ENCODE results near the gene DHX8.

Gene DHX8

DNA sequence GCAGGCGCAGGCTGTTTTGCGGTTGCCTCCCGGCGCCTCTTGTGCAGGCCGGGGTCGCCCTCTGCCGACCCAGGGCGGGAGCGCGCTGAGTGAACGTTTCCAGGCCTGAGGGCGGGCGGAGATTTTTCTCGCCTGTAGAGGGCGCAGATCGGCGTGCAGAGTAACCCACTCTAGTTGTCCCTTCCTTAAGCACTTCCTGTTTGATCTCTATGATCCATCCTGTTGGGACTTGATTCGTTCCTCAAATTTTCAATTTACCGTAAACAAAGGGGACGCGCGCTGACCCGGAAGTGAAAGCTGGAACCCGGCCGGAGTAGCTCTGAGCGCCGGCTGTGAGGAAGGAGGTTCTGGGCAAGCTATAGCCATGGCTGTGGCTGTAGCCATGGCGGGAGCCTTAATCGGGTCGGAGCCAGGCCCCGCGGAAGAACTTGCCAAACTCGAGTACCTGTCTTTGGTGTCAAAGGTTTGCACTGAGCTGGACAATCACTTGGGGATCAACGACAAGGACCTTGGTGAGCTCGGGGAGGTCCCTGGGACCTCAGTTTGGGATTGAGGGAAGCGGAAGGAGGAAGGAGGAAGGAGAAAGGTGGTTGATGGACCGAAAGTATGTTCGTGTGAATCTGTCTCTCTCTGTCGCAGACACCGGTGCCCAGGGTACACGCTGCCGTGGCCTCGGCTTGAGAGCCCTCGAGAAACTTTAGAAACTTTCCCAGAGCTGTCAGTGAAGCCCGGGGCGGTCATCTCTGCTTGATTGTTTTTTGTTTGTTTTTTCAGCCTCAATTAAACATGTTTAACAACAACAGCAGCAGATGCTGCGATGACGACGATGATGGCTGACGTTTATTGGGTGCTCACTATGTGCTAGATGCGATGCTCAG lies at the start of gene DHX8:
DHX8 (plus strand) TSS at position 302 of the 878 bp plus-strand sequence; CDS start at position 365, 63 bp downstream.
- peak within 1 kb of the TSS; percentile 48 for H3K4me3 ChIP-seq (ENCODE audit: severe bottlenecking)
- DNase-seq (ENCODE audit: low spot score) (peak; percentile 95), ATAC-seq (ENCODE audit: low read depth) (peak; percentile 95)
- H3K27me3 ChIP-seq (ENCODE audit: insufficient read depth, poor library complexity, severe bottlenecking) = no peaks in the 10 kb centered on the region
- TF ChIP-seq CTCF (IDR thresholded peaks at IDR 0.05; ENCODE audit: poor library complexity, severe bottlenecking) = peak; percentile 100
- H3K36me3 ChIP-seq (ENCODE audit: low read depth) = no peaks in the 10 kb centered on the region
- H3K4me1 ChIP-seq (ENCODE audit: insufficient read depth, poor library complexity, severe bottlenecking) = peaks cover 7% of the 10 kb centered on the region
- H3K9me3 ChIP-seq (ENCODE audit: severe bottlenecking) = no peaks in the 10 kb centered on the region
- peak within 1 kb of the TSS; percentile 57 for H3K27ac ChIP-seq (ENCODE audit: poor library complexity, severe bottlenecking)

- Histone ChIP-seq H3K27me3 (ENCODE audit: insufficient read depth, poor library complexity, severe bottlenecking) (no peaks in the 10 kb centered on the region), H3K4me3 (ENCODE audit: severe bottlenecking) (no peak overlapping the region), H3K9me3 (ENCODE audit: severe bottlenecking) (no peaks in the 10 kb centered on the region), H3K4me1 (ENCODE audit: insufficient read depth, poor library complexity, severe bottlenecking) (peaks cover 18% of the 10 kb centered on the region), H3K27ac (ENCODE audit: poor library complexity, severe bottlenecking) (peak overlapping the region; percentile 26), H3K36me3 (ENCODE audit: low read depth) (no peaks in the 10 kb centered on the region)
- ATAC-seq (ENCODE audit: low read depth) (peak; percentile 70), DNase-seq (ENCODE audit: low spot score) (no peak)
- TF ChIP-seq CTCF (IDR thresholded peaks at IDR 0.05; ENCODE audit: poor library complexity, severe bottlenecking) = no peak
These were observed 48.9 kb upstream of the DHX8 start for GRCh38 chr17:43434902-43435319.

DNA sequence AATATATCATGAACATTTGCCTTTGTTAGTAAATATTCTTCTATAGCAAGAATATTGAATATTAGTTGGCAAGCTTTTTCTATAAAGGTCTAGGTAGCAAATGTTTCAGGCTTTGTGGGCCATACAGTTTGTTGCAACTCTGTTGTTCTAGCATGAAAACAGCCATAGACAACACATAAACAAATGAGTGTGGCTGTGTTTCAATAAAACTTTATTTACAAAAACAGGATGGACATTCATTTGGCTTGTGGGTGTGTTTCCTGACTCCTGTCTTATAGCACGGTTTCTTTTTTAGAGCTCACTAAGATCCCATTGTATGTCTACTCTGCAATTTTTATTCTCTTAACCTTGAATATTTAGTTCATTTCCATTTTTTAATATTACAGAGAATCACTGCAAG lies 46.0 kb upstream of the DHX8 start:
- Histone ChIP-seq H3K27me3 (ENCODE audit: insufficient read depth, poor library complexity, severe bottlenecking) (no peaks in the 10 kb centered on the region), H3K4me1 (ENCODE audit: insufficient read depth, poor library complexity, severe bottlenecking) (peaks cover 19% of the 10 kb centered on the region)

DNA sequence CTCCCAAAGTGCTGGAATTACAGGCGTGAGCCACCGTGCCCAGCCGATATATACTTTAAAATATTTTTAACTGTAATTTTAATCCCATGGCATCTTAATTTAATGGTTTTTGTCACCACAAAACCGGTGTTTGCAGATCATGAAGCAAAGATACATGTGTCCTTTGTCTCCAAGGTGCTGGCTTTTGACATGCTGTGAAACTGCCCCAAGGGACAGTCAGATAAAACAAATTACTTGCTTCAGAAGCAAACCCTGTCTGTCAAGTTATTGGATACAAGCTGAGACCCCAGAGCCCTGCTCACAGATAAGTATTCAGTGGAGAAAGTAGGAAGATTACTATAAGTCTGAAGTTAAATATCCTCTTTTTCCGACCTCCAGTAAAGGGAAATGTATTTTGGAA lies 45.1 kb upstream of the DHX8 start:
- TF ChIP-seq CTCF (IDR thresholded peaks at IDR 0.05; ENCODE audit: poor library complexity, severe bottlenecking) = no peak
- no peaks in the 10 kb centered on the region for H3K9me3 ChIP-seq (ENCODE audit: severe bottlenecking)
- no peaks in the 10 kb centered on the region for H3K36me3 ChIP-seq (ENCODE audit: low read depth)
- no peak overlapping the region for H3K4me3 ChIP-seq (ENCODE audit: severe bottlenecking)
- H3K4me1 ChIP-seq (ENCODE audit: insufficient read depth, poor library complexity, severe bottlenecking) = peaks cover 25% of the 10 kb centered on the region
- DNase-seq (ENCODE audit: low spot score) = no peak
- no peak overlapping the region for H3K27ac ChIP-seq (ENCODE audit: poor library complexity, severe bottlenecking)
- H3K27me3 ChIP-seq (ENCODE audit: insufficient read depth, poor library complexity, severe bottlenecking) = no peaks in the 10 kb centered on the region
- no peak for ATAC-seq (ENCODE audit: low read depth)

More for the DNA sequence above, 46.0 kb upstream of the DHX8 start:
- no peak overlapping the region for H3K27ac ChIP-seq (ENCODE audit: poor library complexity, severe bottlenecking)
- DNase-seq (ENCODE audit: low spot score) (no peak), ATAC-seq (ENCODE audit: low read depth) (no peak)
- H3K4me3 ChIP-seq (ENCODE audit: severe bottlenecking) = no peak overlapping the region
- H3K36me3 ChIP-seq (ENCODE audit: low read depth) = no peaks in the 10 kb centered on the region
- no peaks in the 10 kb centered on the region for H3K9me3 ChIP-seq (ENCODE audit: severe bottlenecking)
- no peak for TF ChIP-seq CTCF (IDR thresholded peaks at IDR 0.05; ENCODE audit: poor library complexity, severe bottlenecking)

- Histone ChIP-seq H3K4me1 (ENCODE audit: insufficient read depth, poor library complexity, severe bottlenecking) (peaks cover 30% of the 10 kb centered on the region), H3K27me3 (ENCODE audit: insufficient read depth, poor library complexity, severe bottlenecking) (no peaks in the 10 kb centered on the region), H3K4me3 (ENCODE audit: severe bottlenecking) (no peak overlapping the region), H3K9me3 (ENCODE audit: severe bottlenecking) (no peaks in the 10 kb centered on the region), H3K27ac (ENCODE audit: poor library complexity, severe bottlenecking) (no peak overlapping the region), H3K36me3 (ENCODE audit: low read depth) (no peaks in the 10 kb centered on the region)
- no peak for DNase-seq (ENCODE audit: low spot score)
- ATAC-seq (ENCODE audit: low read depth) = no peak
- TF ChIP-seq CTCF (IDR thresholded peaks at IDR 0.05; ENCODE audit: poor library complexity, severe bottlenecking) = no peak
These were observed 44.7 kb upstream of the DHX8 start for GRCh38 chr17:43439041-43439440.
